GF-D8 (cell line): ENCODE data around the gene TPGS1.
A peak's percentile ranks its signal among the peaks of the same experiment; 100 is the strongest.

Experiments used
- DNase-seq: peaks from one replicate; lab custom pipeline; 2025; lab: John Stamatoyannopoulos, UW

The TPGS1 gene

DNA sequence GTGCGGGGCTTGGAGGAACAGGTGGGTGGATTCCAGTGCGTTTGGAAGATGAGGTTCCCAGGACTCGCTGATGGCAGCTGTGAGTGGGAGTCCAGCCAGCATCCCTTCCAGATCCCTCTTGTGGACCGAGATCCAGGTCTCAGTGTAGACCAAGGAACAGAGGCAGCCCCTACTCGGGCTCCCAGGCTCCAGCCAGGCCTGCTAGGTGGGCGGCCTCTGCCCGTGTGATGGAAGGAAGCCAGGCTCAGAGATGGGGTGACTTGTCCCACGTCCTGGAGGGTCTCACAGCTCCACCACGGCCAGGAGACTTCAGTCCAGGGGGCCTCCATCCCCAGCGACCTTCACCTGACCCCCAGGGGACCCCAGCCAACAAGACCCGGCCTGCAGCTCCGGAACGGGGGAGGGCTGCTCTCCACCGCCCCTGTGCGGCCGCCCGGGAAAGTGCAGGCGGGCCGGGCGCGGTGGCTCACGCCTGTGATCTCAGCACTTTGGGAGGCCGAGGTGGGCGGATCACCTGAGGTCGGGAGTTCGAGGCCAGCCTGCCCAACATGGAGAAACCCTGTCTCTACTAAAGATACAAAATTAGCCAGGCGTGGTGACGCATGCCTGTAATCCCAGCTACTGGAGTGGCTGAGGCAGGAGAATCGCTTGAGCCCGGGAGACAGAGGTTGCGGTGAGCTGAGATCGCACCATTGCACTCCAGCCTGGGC lies 11.7 kb upstream of the TPGS1 start:
- DNase-seq = no peak

GRCh38 chr19:496112-496665 lies 11.1 kb upstream of the TPGS1 start, which contains the start of gene MADCAM1:
Gene MADCAM1, plus strand, starts transcription at chr19:496486. Its CDS starts 14 bp downstream, at chr19:496500.
- no peak for DNase-seq

DNA sequence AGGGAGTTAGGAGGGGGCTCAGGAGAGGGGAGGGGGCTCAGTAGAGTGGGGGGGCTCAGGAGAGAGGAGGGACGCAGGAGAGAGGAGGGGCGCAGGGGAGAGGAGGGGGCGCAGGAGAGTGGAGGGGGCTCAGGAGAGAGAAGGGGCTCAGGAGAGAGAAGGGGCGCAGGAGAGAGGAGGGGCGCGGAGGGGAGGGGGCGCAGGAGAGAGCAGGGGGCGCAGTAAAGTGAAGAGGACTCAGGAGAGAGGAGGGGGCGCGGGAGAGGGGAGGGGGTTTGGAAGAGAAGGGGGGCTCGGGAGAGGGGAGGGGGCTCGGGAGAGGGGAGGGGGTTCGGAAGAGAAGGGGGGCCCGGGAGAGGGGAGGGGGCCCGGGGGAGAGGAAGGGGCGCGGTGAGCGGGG lies 10.3 kb upstream of the TPGS1 start:
- no peak for DNase-seq

DNA sequence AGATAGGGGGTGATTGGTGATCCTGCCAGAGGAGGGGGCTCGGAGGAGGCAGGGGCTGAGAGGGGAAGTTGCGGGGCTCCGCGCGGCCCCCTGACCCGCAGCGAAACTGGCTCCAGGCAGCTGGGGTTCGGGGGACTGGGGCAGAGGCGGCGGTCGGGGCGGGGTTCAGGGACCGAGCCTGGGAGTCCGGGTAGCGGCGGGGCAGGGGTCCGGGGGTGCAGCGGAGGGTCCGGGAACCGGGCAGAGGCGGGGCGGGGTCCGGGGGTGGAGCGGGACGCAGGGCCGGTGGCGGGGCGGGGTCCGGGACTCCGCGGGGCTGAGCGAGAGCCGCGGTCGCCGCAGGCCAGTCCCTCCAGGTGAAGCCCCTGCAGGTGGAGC lies 9.8 kb upstream of the TPGS1 start:
- no peak for DNase-seq

DNA sequence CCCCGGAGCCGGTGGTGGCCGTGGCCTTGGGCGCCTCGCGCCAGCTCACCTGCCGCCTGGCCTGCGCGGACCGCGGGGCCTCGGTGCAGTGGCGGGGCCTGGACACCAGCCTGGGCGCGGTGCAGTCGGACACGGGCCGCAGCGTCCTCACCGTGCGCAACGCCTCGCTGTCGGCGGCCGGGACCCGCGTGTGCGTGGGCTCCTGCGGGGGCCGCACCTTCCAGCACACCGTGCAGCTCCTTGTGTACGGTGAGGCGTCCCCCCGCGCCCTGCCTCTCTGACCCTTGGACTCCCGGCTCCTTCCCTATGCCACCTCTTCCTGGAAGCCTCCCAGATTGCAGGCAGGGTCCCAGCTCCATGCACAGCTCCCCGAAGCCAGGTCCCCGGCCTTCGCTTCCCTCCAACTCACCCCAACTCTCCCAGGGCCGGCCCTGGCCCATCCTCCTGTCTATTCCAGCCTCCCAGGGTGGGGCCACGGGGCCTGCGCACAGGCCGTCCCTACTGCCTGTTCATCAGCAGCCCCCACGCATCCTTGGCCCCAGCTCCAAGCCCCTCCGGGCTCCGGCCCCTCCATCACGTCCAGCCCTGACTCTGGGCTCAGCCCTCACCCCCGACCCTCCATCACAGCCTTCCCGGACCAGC lies 9.3 kb upstream of the TPGS1 start:
- no peak for DNase-seq

GRCh38 chr19:498511-498891 lies 8.8 kb upstream of the TPGS1 start:
- DNase-seq = no peak

DNA sequence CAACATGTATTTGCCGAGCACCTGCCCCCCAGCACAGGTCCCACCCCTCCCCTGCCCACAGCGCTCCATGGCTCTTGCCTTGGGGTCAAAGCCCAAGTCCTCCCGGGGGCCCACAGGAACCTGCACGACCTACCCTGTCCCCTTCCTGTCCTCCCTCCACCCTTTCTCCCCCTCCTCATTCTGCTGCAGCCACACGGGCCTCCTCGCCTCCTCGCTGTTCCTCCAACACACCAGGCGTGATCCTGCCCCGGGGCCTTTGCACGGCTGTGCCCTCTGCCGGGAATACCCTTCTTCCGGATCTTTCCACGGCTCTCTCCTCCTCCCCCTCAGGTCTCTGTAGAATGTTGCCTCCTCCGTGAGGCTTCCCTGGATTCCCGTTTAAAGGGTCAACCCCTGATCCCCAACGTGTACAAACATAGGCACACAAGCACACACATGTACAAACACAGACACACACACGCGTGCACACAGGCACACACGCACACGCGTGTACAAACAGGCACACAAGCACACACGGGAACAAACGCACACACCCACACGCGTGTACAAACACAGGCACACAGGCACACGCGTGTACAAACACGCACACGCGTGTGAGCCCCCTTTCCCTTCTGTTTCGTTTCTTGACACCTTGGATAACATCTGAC lies 8.2 kb upstream of the TPGS1 start:
- DNase-seq = no peak

DNA sequence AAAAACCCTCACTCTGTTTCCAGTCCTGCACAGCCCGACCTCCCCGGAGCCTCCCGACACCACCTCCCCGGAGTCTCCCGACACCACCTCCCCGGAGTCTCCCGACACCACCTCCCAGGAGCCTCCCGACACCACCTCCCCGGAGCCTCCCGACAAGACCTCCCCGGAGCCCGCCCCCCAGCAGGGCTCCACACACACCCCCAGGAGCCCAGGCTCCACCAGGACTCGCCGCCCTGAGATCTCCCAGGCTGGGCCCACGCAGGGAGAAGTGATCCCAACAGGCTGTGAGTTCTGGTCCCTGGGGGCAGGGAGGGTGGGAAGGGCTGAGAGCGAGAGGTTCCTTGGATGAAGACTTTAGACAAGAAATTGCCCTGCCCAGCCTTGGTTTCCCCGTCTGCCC lies 5.7 kb upstream of the TPGS1 start:
- no peak for DNase-seq

DNA sequence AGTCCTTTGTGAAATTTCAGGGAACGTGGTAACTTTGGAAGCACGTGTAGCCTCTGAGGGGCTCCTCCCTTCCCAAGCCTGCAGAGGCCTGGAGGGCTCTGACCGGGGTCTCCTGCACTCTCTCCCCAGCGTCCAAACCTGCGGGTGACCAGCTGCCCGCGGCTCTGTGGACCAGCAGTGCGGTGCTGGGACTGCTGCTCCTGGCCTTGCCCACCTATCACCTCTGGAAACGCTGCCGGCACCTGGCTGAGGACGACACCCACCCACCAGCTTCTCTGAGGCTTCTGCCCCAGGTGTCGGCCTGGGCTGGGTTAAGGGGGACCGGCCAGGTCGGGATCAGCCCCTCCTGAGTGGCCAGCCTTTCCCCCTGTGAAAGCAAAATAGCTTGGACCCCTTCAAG lies 2.7 kb upstream of the TPGS1 start:
- no peak for DNase-seq

- peak; percentile 95 for DNase-seq
Observed at GRCh38 chr19:506404-507285, 652 bp upstream of the TPGS1 start.

- DNase-seq = no peak
Observed at GRCh38 chr19:508204-509150, 1.2 kb downstream of the TPGS1 start.

- DNase-seq = peak; percentile 72
Observed at GRCh38 chr19:510606-511100, 3.4 kb downstream of the TPGS1 start.

DNA sequence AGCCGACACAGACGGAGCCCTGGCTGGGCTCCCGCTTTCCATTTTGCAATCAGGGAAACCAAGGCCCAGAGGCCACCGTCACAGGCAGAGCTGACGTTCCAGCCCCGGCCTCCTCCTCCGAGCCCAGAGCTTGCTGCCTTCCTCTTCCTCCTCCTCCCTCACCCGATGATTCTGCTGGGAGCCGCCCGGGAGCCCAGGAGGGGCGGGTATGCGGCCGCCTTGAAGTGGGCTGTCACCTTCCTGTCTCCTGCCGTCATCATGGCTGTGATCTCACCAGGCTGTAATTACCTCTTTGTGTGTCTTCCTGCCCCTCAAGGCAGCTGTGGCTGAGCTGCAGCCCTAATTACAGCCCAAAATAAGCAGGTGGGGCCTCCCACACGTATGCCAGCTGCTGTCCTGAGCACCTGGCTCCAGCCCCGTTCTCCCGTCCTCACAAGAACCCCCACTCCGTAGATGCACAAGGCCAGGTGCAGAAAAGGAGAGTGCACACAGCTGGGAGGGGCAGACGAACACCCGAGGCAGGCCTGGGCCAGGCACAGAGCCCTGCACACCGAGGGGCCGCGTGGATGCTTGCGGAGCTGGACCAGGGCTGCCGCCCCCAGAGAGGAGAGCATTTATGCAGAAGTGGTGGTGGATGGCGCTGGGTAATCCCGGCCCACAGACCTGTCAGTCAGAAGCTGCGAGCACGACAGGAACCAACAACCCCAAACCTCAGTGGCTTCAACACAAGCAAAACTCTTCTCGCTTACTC lies 4.0 kb downstream of the TPGS1 start:
- DNase-seq = peak; percentile 63

- DNase-seq = no peak
Observed at GRCh38 chr19:512547-513365, 5.5 kb downstream of the TPGS1 start.

- DNase-seq = no peak
Observed at GRCh38 chr19:513368-514165, 6.3 kb downstream of the TPGS1 start.

- DNase-seq = no peak
Observed at GRCh38 chr19:514166-514663, 6.9 kb downstream of the TPGS1 start.

DNA sequence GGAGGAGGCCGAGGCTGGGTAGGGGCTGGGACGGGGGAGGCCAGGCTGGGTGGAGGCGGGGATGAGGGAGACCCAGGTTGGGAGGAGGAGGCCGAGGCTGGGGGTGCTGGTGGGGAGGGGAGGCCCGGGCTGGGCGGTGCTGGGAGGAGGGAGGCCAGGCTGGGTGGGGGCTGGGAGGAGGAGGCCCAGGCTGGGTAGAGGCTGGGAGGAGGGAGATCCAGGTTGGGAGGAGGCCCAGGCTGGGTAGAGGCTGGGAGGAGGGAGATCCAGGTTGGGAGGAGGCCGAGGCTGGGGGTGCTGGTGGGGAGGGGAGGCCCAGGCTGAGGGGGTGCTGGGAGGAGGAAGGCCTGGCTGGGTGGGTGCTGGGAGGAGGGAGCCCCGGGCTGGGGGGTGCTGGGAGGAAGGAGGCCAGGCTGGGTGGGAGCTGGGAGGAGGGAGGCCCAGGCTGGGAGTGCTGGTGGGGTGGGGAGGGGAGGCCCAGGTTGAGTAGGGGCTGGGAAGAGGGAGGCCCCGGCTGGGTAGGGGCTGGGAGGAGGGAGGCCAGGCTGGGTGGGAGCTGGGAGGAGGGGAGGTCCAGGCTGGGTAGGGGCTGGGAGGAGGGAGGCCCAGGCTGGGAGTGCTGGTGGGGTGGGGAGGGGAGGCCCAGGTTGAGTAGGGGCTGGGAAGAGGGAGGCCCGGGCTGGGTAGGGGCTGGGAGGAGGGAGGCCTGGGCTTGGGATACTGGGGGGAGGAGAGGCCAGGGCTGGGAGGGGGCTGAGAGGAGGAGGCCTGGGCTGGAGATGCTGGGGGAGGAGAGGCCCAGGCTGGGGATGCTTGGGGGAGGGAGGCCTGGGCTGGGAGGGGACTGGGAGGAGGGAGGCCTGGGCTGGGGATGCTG lies 10.7 kb downstream of the TPGS1 start:
- DNase-seq = no peak
